ENCODE measurements around the gene C1QL4. TPM values are rescaled to one million over a fixed set of nuclear protein-coding genes. Genes with fewer than 3 reads are reported as not detected.

Gene C1QL4
- total RNA-seq, 1 donor: 0.10 TPM

- Histone ChIP-seq H3K27me3 (ENCODE audit: insufficient read depth, low read length) (peaks cover 15% of the 10 kb centered on the region), H3K9me3 (ENCODE audit: low read depth, low read length) (no peaks in the 10 kb centered on the region), H3K4me1 (ENCODE audit: insufficient read depth, low read length) (no peaks in the 10 kb centered on the region), H3K4me3 (ENCODE audit: low read length) (no peak overlapping the region)
Observed at GRCh38 chr12:49309386-49309785, 27.6 kb downstream of the C1QL4 start.

- no peaks in the 10 kb centered on the region for H3K9me3 ChIP-seq (ENCODE audit: low read depth, low read length)
- no peaks in the 10 kb centered on the region for H3K4me1 ChIP-seq (ENCODE audit: insufficient read depth, low read length)
- no peak overlapping the region for H3K4me3 ChIP-seq (ENCODE audit: low read length)
- H3K27me3 ChIP-seq (ENCODE audit: insufficient read depth, low read length): peaks cover 20% of the 10 kb centered on the region
Observed at GRCh38 chr12:49305762-49306510, 31.1 kb downstream of the C1QL4 start.

DNA sequence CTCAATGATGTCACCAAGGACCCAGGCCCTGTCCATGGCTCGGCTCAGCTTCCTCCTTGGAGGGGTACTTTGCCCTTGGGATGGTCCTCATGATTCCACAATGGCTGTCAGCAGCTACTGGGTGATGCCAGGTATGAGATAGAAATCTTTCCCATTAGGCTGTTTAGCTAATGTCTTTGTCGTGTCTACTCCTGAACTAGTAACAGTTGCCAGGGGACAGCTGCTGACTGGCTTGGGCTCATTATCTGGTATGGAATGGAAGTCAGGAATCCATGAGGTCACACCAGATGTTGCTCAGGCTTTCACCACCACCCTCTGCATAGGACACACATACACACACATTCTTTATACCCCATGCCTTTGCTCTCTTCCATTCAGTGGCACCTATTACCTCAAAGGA lies 32.8 kb downstream of the C1QL4 start:
- Histone ChIP-seq H3K27me3 (ENCODE audit: insufficient read depth, low read length) (peaks cover 15% of the 10 kb centered on the region), H3K4me3 (ENCODE audit: low read length) (no peak overlapping the region), H3K9me3 (ENCODE audit: low read depth, low read length) (no peaks in the 10 kb centered on the region), H3K4me1 (ENCODE audit: insufficient read depth, low read length) (no peaks in the 10 kb centered on the region)

DNA sequence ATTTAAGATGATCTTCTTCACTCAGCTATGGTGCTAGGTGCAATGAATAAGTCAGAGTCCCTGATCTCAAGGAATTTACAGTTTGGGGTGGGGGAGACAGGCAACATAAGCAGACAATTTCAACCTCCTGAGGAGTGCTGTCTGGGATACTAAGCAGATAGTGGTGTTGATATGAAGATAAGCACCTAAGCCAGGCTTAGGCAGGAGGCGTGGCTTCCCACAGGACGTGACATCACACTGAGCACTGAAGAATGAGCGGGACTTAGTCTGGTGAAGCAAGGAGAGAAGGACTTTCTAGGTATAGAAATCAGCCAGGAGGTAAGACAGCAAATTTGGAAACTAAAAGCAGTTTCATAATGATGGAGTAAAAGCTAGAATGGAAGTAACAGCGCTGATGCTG lies 35.2 kb downstream of the C1QL4 start:
- peaks cover 25% of the 10 kb centered on the region for H3K27me3 ChIP-seq (ENCODE audit: insufficient read depth, low read length)
- no peak overlapping the region for H3K4me3 ChIP-seq (ENCODE audit: low read length)
- no peaks in the 10 kb centered on the region for H3K9me3 ChIP-seq (ENCODE audit: low read depth, low read length)
- H3K4me1 ChIP-seq (ENCODE audit: insufficient read depth, low read length): peaks cover 6% of the 10 kb centered on the region

- H3K9me3 ChIP-seq (ENCODE audit: low read depth, low read length): no peaks in the 10 kb centered on the region
- peaks cover 58% of the 10 kb centered on the region for H3K27me3 ChIP-seq (ENCODE audit: insufficient read depth, low read length)
- no peak overlapping the region for H3K4me3 ChIP-seq (ENCODE audit: low read length)
- H3K4me1 ChIP-seq (ENCODE audit: insufficient read depth, low read length): peaks cover 21% of the 10 kb centered on the region
Observed at GRCh38 chr12:49298160-49298559, 38.8 kb downstream of the C1QL4 start.

DNA sequence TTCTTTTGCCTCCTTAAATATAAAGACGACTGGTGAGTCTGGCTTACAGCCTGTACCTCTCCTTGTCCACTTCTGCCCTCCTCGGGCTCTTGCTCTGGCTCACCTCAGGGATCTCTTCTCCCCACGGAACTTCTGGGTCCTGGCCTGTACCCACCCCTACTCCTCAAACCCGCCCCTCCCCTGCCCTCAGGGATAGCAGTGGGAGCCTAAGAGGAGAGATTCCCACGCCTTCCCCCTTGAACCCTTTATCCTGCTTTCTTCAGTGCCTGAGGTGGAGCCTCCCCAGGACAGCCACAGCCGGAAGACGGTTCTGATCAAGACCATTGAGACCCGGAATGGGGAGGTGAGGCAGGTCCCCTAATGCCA lies 39.3 kb downstream of the C1QL4 start:
- Histone ChIP-seq H3K4me1 (ENCODE audit: insufficient read depth, low read length) (peaks cover 21% of the 10 kb centered on the region), H3K9me3 (ENCODE audit: low read depth, low read length) (no peaks in the 10 kb centered on the region), H3K4me3 (ENCODE audit: low read length) (no peak overlapping the region), H3K27me3 (ENCODE audit: insufficient read depth, low read length) (peaks cover 58% of the 10 kb centered on the region)

GRCh38 chr12:49296836-49297694 lies 39.9 kb downstream of the C1QL4 start:
- H3K9me3 ChIP-seq (ENCODE audit: low read depth, low read length): no peaks in the 10 kb centered on the region
- H3K4me3 ChIP-seq (ENCODE audit: low read length): no peak overlapping the region
- peaks cover 58% of the 10 kb centered on the region for H3K27me3 ChIP-seq (ENCODE audit: insufficient read depth, low read length)
- peaks cover 21% of the 10 kb centered on the region for H3K4me1 ChIP-seq (ENCODE audit: insufficient read depth, low read length)

- no peak overlapping the region for H3K4me3 ChIP-seq (ENCODE audit: low read length)
- H3K9me3 ChIP-seq (ENCODE audit: low read depth, low read length): no peaks in the 10 kb centered on the region
- peaks cover 53% of the 10 kb centered on the region for H3K27me3 ChIP-seq (ENCODE audit: insufficient read depth, low read length)
- peaks cover 21% of the 10 kb centered on the region for H3K4me1 ChIP-seq (ENCODE audit: insufficient read depth, low read length)
Observed at GRCh38 chr12:49296034-49296835, 40.8 kb downstream of the C1QL4 start.

DNA sequence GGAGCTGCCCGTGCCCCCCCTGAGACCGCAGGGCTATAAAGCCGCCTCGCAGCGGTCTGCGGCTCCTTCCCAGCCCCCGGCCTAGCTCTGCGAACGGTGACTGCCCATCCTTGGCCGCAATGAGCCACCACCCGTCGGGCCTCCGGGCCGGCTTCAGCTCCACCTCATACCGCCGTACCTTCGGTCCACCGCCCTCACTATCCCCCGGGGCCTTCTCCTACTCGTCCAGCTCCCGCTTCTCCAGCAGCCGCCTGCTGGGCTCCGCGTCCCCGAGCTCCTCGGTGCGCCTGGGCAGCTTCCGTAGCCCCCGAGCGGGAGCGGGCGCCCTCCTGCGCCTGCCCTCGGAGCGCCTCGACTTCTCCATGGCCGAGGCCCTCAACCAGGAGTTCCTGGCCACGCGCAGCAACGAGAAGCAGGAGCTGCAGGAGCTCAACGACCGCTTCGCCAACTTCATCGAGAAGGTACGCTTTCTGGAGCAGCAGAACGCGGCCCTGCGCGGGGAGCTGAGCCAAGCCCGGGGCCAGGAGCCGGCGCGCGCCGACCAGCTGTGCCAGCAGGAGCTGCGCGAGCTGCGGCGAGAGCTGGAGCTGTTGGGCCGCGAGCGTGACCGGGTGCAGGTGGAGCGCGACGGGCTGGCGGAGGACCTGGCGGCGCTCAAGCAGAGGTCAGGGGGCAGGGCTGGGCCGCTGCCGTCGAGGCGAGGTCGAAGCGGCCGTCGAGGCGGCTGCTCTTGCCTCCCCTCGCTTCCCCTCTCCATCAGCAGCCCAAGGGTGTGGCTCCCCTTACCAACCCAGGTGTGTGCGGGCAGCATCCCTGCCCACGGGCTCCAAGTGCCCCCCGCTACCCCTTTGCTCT lies 41.7 kb downstream of the C1QL4 start, which contains the start of gene PRPH:
Gene PRPH (plus strand): TSS at position 66 of the 855 bp plus-strand sequence. CDS start 54 bp downstream, at position 120.
- H3K9me3 ChIP-seq (ENCODE audit: low read depth, low read length): no peaks in the 10 kb centered on the region
- H3K4me1 ChIP-seq (ENCODE audit: insufficient read depth, low read length): peaks cover 21% of the 10 kb centered on the region
- no peak within 1 kb of the TSS for H3K4me3 ChIP-seq (ENCODE audit: low read length)
- H3K27me3 ChIP-seq (ENCODE audit: insufficient read depth, low read length): peaks cover 53% of the 10 kb centered on the region

DNA sequence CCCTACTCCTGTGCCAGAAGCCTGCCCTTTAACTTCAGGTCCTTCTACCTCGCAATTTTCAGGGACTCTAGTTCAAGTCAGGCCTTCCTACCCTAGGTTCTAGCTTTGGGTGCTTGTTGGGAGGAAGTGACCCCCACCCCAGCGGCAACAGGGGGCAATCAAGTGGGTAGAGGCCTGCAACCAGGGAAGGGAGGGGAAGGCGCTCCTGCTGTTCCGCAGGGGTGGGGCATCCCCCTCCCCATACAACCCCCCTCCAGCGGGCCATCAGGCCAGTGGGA lies 42.2 kb downstream of the C1QL4 start:
- Histone ChIP-seq H3K9me3 (ENCODE audit: low read depth, low read length) (no peaks in the 10 kb centered on the region), H3K4me3 (ENCODE audit: low read length) (no peak overlapping the region), H3K27me3 (ENCODE audit: insufficient read depth, low read length) (peaks cover 53% of the 10 kb centered on the region), H3K4me1 (ENCODE audit: insufficient read depth, low read length) (peaks cover 21% of the 10 kb centered on the region)

- Histone ChIP-seq H3K4me3 (ENCODE audit: low read length) (no peak overlapping the region), H3K9me3 (ENCODE audit: low read depth, low read length) (no peaks in the 10 kb centered on the region), H3K4me1 (ENCODE audit: insufficient read depth, low read length) (peaks cover 21% of the 10 kb centered on the region), H3K27me3 (ENCODE audit: insufficient read depth, low read length) (peaks cover 53% of the 10 kb centered on the region)
Observed at GRCh38 chr12:49294086-49294803, 42.7 kb downstream of the C1QL4 start.

- peaks cover 21% of the 10 kb centered on the region for H3K4me1 ChIP-seq (ENCODE audit: insufficient read depth, low read length)
- no peak overlapping the region for H3K4me3 ChIP-seq (ENCODE audit: low read length)
- H3K27me3 ChIP-seq (ENCODE audit: insufficient read depth, low read length): peaks cover 55% of the 10 kb centered on the region
- H3K9me3 ChIP-seq (ENCODE audit: low read depth, low read length): no peaks in the 10 kb centered on the region
Observed at GRCh38 chr12:49293056-49293956, 43.7 kb downstream of the C1QL4 start.

- peaks cover 21% of the 10 kb centered on the region for H3K4me1 ChIP-seq (ENCODE audit: insufficient read depth, low read length)
- peaks cover 55% of the 10 kb centered on the region for H3K27me3 ChIP-seq (ENCODE audit: insufficient read depth, low read length)
Observed at GRCh38 chr12:49292729-49293055, 44.3 kb downstream of the C1QL4 start.

More at GRCh38 chr12:49292729-49293055, 44.3 kb downstream of the C1QL4 start:
- no peaks in the 10 kb centered on the region for H3K9me3 ChIP-seq (ENCODE audit: low read depth, low read length)
- no peak overlapping the region for H3K4me3 ChIP-seq (ENCODE audit: low read length)
